ENCODE measurements around the gene CCDC137.

- TF ChIP-seq CTCF (conservative IDR thresholded peaks at IDR 0.05 in 1 of 2, IDR thresholded peaks at IDR 0.05 in 1 of 2; ENCODE audit: low read depth in 1 of 2, low read length in 2 of 2) (no peak), EZH2 (IDR thresholded peaks at IDR 0.05; ENCODE audit: low read length, missing control alignments) (no peak)
Measured at GRCh38 chr17:81690549-81690948, 24.0 kb downstream of the CCDC137 start.
